ENCODE results near the gene OSBPL5. TPM values are rescaled to one million over a fixed set of nuclear protein-coding genes. Genes with fewer than 3 reads are reported as not detected.

The OSBPL5 gene
- 15.3 TPM for total RNA-seq
- long read RNA-seq, transcript OSBPL5-201 (22 exons, 3,889 nt): major isoform, 19 of 44 reads
- long read RNA-seq, partial matches to known transcripts: 18 of 44 reads
- long read RNA-seq, other reads (novel, unspliced or antisense): 7 of 44 reads

DNA sequence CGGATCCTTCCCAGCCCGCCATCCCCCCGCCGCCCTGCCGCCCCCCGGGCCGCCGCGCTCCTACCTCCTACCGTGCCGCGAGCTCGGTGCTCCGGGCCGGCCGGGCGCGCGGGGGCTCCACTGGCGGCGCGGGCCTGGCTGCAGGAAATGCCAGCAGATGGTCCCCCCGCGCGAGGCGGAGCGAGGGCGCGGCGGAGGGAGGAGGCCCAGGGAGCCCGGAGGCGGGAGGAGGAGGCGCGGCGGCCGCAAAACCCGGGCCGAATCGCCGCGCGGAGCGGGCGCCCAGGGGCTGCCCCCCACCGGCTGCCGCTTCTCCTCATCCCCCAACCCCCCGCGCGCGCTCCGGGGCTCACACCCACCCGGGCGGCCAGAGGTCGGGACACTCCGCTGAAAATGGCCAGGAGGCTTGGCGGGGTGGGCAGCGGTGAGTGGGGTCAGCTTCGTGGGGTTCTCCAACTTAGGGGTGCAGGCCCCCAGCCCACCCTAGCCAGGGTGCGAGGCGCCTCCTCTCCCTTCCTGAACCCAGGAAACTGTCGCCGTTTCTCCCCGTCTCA, at the start of gene OSBPL5:
TSS of gene OSBPL5 (minus strand) at position 159 of the 554 bp plus-strand sequence. CDS start 36,162 bp downstream, outside the sequence.
- peak; percentile 67 for ATAC-seq (ENCODE audit: poor library complexity)
- intact Hi-C loops (cut with DNase I): no loop called here
- peak; percentile 88 for DNase-seq

DNA sequence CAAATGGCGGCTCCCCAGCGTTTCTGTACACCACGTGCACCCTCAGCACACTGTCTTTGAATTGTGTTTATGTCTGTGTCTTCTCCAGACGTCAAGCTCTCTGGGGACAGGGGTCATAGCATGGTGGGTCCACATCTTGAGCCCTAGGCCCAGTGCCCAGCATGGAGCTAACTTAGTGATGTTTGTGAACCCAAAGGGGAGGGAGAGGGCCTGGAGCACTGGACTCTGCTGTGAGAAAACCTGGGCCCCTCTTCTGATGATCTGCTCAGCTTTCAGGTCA, 49.2 kb upstream of the OSBPL5 start:
- no peak for ATAC-seq (ENCODE audit: poor library complexity)
- DNase-seq: no peak
- intact Hi-C loops (cut with DNase I): no loop called here

DNA sequence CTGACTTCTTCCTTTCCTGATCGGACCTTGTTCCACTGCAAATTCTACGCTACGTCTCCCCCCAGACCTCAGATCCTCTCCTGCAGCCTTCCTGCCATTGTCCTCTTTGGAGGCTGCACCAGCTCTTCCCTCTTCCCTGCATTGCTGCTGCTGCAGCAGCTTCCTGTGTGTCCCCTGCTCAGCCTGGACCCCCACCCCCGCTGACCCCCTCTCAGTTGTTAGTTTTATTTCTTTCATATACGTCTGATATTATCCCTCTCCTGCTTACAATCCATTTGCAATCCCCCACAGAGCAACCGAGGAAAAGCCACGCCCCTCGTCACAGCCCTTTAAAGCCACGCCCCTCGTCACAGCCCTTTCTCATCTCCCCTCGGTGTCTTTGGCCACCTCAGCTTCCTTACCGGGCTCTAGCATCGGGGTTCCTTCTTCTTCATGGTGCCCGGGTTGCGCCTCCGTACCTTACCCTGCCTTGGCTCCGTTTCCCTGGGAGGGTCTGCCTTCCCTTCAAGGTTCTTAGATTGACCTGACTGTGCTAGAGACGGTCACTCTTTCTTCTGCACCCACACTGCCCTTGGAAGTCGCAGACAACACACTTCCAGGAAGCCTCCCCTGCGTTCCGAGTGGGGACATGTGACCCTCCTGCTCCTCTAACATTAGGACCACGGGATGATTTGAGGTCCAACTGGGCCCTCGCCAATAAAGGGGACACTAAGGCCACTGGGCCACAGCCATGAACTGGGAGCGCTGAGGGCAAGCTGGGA, 48.7 kb upstream of the OSBPL5 start:
- DNase-seq: peak; percentile 26
- intact Hi-C loops (cut with DNase I): no loop called here
- no peak for ATAC-seq (ENCODE audit: poor library complexity)

DNA sequence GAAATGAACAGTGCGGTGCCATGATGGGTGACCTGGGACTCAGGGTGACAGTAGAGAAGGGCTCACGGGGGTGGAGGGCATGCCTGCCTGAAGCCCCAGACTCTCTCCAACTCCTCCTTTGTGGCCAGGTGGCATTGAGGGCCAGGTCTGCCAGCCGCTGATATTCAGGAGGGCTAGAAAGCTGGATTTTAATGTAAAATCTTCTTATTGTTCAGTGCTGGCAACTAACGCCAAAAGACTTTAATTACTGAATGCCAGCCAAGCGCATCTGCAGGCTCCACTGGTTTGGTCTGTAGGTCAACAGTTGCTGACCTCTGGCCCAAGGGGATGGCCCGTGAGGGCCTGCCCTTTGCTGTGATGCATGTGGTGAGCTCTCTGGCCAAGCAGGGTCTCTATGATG, 43.2 kb upstream of the OSBPL5 start:
- peak; percentile 12 for DNase-seq
- intact Hi-C loops (cut with DNase I): no loop called here
- ATAC-seq (ENCODE audit: poor library complexity): no peak

DNA sequence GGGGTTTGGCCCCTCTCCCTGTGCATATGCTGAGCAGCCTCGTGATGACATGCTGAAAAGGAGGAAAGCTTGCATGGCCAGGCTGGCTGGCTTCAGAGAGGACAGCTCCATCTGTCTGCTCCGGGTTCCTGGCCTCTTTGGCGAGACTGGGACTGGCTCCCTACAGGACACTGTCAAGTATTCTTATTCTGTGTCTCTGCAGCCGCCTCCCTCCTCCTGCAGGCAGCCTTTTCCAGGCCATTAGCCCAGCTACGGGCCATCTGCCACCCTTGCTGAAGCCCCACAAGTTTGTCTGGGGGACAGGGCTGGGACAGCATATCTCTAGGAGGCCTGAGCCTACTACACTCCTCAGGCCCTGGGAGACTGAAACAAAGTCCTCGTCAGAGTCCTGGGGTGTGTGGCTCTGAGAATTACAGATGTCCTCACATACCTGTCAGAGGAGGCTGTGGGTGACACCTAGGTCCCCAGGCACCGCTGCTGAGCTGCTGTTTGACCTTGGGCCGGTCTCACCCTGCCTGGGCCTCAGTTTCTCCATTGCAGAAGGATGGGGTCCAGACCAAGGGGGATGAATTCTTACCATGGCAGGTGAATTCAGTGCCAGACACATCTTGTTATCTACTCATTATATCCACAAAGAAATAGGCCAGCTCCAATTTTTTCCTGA, 42.5 kb upstream of the OSBPL5 start:
- intact Hi-C loops (cut with DNase I): no loop called here
- ATAC-seq (ENCODE audit: poor library complexity) (no peak), DNase-seq (peak; percentile 24)

GRCh38 chr11:3206922-3207204, 41.8 kb upstream of the OSBPL5 start:
- ATAC-seq (ENCODE audit: poor library complexity) (no peak), DNase-seq (no peak)
- intact Hi-C loops (cut with DNase I): no loop called here

DNA sequence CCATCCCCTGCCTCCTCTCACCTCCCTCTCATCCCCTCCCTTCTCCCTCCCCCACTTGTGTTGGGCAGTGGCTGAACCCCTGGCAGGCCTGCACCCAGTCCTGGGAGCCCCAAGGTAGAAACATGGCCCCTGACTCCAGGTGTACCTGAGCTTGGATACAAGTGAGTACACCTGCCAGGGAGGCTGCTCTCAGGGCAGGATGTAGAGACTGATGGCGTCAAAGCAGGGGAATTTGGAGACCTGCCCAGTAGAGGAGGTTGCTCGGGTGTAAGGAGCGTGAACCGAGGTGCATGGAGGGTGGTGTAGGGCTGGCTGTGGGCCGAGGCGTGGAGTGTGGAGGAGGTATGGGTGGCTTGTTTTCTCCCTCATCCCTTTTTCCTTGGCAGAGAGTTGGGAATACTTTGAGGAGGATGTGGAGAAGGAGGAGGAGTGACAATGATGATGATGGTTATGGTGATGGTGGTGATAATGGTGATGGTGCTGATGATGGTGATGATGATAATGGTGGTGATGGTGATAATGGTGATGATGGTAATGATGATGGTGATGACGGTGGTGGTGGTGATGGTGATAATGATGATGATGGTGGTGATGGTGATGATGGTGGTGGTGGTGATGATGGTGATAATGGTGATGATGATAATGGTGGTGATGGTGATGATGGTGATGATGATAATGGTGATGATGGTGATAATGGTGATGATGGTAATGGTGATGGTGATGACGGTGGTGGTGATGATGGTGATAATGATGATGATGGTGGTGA, 41.2 kb upstream of the OSBPL5 start:
- DNase-seq: peak; percentile 23
- intact Hi-C loops (cut with DNase I): no loop called here
- ATAC-seq (ENCODE audit: poor library complexity): no peak

- DNase-seq: peak; percentile 26
- intact Hi-C loops (cut with DNase I): no loop called here
- ATAC-seq (ENCODE audit: poor library complexity): no peak
These were observed 40.4 kb upstream of the OSBPL5 start for GRCh38 chr11:3205261-3206155.

GRCh38 chr11:3204141-3205015, 39.3 kb upstream of the OSBPL5 start:
- peak; percentile 25 for DNase-seq
- intact Hi-C loops (cut with DNase I): no loop called here

GRCh38 chr11:3203221-3204043, 38.3 kb upstream of the OSBPL5 start:
- intact Hi-C loops (cut with DNase I): no loop called here
- ATAC-seq (ENCODE audit: poor library complexity) (peak; percentile 54), DNase-seq (peak; percentile 40)

More at GRCh38 chr11:3204141-3205015, 39.3 kb upstream of the OSBPL5 start:
- no peak for ATAC-seq (ENCODE audit: poor library complexity)

GRCh38 chr11:3202759-3203158, 37.6 kb upstream of the OSBPL5 start:
- ATAC-seq (ENCODE audit: poor library complexity) (no peak), DNase-seq (peak; percentile 34)
- intact Hi-C loops (cut with DNase I): no loop called here

GRCh38 chr11:3202305-3202704, 37.2 kb upstream of the OSBPL5 start:
- ATAC-seq (ENCODE audit: poor library complexity) (no peak), DNase-seq (peak; percentile 26)
- intact Hi-C loops (cut with DNase I): no loop called here

DNA sequence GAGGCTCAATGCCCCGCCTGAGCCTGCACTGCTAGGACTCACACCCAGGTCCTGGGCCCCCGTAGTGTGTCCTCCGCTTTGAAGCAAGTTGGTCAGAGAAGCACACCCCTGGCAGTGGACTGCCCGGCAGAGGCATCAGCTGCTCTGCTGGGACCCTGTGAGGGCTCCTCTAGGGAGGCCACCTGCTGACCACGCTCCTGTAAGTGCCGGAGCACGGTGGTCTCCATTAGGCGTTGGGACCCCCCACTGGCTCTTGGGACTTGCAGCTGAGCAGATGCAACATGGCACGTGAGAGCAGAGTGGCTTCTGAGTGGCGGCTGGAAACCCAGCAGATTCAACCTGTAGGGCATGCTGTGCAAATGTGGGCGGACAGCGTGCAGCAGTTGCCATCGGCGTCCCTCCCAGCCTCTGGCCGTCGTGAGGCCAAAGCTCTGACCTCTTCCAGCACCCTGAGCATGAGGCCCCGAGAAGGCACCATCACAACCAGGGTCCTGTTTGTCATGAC, 36.6 kb upstream of the OSBPL5 start:
- ATAC-seq (ENCODE audit: poor library complexity) (no peak), DNase-seq (peak; percentile 22)
- intact Hi-C loops (cut with DNase I): no loop called here

DNA sequence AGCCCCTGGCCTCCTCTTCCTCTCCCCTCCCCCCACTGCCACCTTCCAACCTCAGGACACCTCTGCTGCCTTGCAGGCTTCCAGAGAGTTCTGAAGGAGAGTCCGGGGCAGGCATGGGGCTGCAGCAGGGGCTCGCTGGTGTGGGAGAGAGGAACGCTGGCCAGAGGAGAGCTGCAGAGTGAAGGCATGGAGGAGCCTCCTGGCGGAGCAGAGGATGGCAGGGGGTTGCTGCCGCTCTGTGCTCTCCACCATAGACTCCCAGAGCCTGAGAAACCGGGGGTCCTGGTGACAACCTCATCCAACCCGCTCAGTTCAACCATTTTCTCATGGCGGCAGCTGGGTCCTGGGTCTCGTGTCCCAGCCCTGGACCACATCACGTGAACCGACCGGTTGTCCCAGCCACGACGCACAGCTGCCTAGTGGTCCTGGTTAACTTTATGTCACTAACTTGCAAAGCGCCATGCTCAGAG, 36.0 kb upstream of the OSBPL5 start:
- ATAC-seq (ENCODE audit: poor library complexity) (no peak), DNase-seq (no peak)
- intact Hi-C loops (cut with DNase I): no loop called here

DNA sequence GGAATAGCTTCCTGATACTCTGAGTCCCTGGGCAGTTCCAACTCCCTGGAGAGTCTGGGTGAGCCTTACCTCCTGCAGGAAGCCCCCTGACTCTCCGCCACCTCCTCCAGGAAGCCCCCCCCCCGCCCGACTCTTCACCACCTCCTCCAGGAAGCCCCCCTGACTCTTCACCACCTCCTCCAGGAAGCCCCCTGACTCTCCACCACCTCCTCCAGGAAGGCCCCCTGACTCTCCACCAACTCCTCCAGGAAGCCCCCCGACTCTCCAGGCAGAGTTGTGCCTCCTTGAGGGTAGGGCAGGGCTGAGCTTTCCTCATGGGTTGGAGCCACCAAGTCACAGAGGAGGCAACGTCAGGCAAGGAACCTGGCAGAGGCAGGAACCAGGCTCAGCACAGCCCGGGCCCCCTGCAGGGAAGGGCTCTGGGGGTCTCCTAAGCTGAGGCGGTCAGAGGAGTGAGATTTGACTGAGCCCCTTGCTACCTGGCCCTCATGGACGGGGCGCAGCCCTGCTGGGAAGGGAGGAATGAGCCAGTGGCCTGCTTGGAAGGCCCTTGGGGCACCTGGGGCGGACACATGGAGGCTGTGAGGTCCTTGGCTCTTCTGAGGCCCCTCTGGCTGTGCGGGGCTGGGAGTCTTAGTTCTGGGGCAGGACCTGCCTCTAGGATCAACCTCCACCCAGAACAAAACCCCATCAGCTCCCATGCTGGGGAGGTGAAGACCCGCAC, 35.4 kb upstream of the OSBPL5 start:
- ATAC-seq (ENCODE audit: poor library complexity) (no peak), DNase-seq (peak; percentile 31)
- intact Hi-C loops (cut with DNase I): no loop called here

All from Right ventricle myocardium superior (tissue), 1 donor.